UCSD-AML1 (cell line): Measurements from ENCODE around the gene TCF7L1.

ENCODE experiments used
- DNase-seq: peaks from one replicate; lab custom pipeline; 2025; ENCODE audit not compliant: unreplicated experiment; lab: John Stamatoyannopoulos, UW

The TCF7L1 gene

DNA sequence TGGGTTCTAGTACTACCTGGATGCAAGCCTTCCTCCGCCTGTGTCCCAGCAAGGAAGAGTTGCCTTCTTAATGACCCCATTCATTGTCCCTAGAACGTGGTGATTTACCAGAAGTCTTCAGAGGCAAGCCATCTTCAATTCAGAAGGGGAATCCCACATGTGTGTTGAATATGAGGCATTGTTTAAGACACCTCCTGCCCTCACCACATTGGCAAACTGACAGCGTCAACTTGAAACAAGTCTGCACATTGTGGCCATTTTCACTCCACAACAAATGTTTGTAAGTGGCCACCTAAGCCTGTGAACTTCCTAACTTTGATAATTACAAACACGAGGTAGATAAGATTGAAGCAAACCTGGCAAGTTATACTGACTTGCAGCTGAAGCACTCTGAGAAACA, 83.7 kb downstream of the TCF7L1 start:
- no peak for DNase-seq

DNA sequence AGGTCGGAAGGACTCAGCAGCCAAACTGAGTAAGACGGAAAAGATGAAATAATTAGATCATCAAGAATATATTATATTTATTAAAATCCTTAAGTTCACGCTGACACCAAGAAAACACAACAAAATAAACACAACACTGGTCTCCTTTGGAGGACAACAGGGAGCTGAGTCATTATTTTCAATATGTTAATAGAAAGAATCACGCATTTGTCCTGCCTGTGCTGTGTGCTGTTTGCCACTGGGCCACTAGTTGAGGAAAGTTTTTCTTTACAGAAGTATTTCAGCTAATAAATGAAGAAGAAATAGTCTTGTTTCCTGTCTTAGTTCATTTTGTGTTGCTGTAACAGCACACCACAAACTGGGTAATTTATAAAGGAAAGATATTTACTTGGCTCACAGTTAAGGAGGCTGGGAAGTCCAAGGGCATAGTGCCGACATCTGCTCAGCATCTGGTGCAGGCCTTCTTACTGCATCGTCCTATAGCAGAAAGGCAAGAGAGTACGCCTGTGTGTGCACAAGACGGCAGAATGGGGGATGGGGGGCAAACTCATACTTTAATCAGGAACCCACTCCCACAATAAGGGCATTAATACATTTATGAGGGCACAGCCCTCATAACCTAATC, 88.0 kb downstream of the TCF7L1 start:
- DNase-seq: no peak

DNA sequence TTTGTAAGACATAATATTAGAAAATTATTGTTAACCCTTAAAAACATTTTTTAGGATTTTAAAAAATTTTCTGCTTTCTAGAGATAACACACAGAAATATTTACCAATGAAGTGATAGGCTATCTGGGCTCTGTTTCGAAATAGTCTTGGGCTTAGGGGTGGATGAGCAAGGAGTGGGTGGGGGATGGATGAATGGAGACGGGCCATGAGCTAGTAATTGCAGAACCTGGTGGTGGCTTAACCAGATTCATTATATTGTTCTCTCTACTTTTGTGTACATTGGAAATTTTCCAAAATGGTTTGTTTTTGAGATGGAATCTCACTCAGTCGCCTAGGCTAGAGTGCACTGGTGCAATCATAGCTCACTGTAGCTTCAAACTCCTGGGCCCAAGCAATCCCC, 89.6 kb downstream of the TCF7L1 start:
- DNase-seq: no peak

- DNase-seq: no peak
These were observed 93.6 kb downstream of the TCF7L1 start for GRCh38 chr2:85226783-85227182.

GRCh38 chr2:85230679-85231467, 97.7 kb downstream of the TCF7L1 start:
- DNase-seq: no peak

GRCh38 chr2:85231468-85231805, 98.2 kb downstream of the TCF7L1 start:
- DNase-seq: no peak

DNA sequence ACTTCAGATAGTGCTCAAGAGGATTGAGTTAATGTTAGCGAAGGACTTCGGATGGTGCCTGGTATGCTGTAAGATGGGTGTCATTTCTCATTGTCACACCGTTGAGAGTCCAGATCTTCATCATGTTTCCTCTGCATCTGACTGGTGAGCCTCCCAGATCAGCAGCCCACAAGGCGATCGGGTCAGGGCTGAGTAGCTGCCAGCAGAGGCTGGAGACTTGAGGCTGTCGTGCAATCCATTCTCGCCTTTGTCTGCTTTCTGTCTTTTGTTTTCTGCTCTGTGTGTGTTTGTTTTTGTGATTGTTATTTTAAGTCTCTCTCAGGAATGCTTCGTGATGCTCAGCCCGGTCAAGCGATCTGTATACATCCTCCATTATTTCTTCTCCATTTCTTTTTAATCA, 98.8 kb downstream of the TCF7L1 start:
- DNase-seq: no peak

DNA sequence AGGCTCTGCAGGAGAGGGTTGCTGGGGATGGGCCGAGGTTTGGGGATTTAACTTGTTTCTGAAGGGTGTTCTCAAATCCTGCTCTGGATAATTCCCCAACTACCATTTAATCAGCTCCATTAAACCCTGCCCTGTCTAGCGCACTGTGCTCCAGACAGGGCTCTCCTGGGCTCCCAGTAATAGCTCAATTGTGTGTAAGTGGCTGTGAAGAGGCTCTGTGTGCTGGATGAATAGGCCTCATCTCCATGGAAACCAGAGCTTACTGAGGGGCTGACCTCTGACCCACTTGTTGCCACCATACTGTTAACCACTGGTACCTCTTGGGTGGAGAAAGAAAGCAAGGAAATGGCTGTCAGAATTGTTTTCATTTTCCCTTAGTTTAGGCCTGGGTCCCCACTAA, 101.7 kb downstream of the TCF7L1 start:
- no peak for DNase-seq

DNA sequence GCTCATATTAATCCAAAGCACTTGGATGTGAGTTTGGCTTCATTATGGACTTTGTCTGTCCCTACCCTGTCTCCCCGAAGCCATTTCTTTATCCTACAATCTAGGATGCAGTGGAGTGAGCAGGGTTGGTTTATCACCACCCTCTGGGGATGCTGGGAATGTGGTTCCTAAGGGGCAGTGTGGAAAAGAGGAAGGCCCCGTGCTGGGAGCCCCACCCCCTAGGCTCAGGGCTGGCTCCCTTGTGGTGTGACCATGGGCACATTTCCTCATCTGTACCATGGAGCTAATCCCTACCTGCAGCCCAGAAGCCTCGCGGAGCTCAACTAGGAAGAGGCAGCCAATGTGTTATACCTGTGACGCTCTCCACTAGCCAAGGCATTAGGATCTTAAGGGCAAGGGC, 102.1 kb downstream of the TCF7L1 start:
- no peak for DNase-seq

DNA sequence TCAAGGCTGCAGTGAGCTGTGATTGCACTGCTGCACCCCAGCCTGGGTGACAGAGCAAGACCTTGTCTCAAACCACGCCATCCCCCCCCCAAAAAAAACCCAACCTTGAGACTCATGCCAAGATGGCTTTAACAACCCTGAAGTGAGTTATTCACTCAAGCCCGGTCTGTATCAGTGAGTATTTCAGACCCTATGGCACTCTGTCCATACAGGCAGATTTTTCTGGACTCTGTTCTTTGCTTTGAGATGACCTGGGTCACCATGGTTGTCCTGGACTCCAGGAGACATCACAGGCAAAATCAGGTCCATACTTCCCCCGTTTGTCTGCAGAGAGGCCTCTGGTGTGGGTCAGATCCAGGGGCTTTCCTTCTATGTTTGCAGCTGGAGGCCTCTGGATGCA, 102.9 kb downstream of the TCF7L1 start:
- no peak for DNase-seq

- DNase-seq: no peak
These were observed 104.8 kb downstream of the TCF7L1 start for GRCh38 chr2:85237849-85238565.

- no peak for DNase-seq
These were observed 105.4 kb downstream of the TCF7L1 start for GRCh38 chr2:85238607-85239006.

DNA sequence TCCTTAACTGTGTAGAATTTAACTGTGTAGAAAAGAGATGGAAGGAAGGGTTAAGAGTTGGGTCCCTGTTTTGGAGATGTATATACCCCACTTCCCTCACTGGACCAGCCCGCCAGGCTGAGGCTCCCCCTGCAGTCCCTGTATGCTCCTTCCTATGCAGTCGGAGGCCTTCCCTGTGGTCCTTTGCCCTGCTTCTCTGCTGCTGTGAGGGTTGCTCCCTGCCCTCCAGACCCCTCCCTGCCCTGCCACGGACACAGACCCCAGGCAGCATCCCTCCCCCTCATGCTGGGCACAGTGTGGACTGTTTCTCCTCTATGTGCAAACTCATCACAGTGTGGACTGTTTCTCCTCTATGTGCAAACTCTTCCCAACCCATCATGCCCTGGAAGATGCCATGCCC, 105.9 kb downstream of the TCF7L1 start:
- no peak for DNase-seq

GRCh38 chr2:85240055-85240454, 106.9 kb downstream of the TCF7L1 start:
- no peak for DNase-seq

DNA sequence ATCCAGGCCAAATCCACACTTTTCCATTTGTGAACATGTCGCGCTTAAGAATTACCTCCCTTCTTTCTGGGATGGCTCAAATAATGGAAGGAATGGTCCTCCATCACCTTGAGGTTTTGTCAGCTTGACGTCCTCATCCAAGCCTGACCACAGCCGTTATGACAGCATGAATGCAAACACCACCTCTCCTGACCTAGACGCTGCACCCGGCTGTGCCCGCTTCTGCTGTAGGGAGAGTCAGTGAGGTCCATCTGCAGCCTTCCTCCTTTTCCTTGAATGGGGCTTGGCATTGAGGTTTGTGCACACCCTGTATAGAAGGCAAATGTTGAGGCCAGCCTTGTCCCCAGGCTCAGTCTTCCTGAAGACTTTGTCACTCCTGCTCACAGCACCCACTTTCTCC, 109.1 kb downstream of the TCF7L1 start:
- DNase-seq: no peak

- DNase-seq: peak; percentile 48
These were observed 110.2 kb downstream of the TCF7L1 start for GRCh38 chr2:85243101-85244072.

GRCh38 chr2:85244828-85245227, 111.6 kb downstream of the TCF7L1 start:
- DNase-seq: no peak

GRCh38 chr2:85245891-85246290, 112.7 kb downstream of the TCF7L1 start:
- DNase-seq: no peak

DNA sequence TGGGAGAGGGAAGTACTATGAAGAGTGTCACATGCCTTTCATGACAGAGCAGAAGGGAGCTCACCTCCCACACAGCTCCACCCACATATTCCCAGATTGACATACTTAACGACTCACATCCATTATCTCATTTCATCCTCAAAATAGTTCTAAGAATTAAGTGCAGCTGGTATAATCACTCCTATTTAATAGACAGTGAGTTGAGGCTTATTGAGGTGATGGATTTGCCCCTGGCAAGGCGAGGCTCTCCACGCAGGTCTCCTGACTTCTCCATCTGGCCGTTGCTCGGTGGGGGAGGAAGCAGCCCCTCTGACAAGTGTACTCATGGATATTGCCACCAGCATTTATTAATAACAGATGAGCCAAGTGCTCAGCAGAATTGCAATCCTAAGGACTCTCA, 113.2 kb downstream of the TCF7L1 start:
- no peak for DNase-seq

DNA sequence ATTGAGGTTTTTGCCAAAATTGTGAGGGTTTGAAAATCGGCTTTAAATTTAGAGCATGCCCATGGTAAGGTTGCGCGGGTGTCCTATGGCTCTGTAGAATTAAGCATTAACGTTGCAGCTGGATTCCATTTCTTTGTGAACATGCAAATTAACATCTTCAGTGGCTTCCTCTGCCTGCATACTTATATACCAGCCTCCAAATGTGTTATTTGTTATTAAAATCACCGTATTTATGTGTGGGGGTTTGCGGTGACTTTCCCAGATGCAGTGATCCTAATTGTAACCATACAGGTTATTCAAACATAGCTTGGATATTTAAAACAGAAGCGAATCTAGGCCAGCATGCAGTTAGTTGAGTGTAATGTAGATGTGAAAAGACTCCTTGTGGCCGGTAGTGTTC, 114.4 kb downstream of the TCF7L1 start:
- DNase-seq: no peak
